NT2/D1 (cell line): ENCODE data around the gene TTC39B.

Experiments
- DNase-seq: peaks from one replicate; pipeline ENCODE4 v3.0.0-alpha.2; 2011; ENCODE audit warnings: low read depth, low spot score
- H3K27me3 ChIP-seq: 2 replicates; pipeline ENCODE4 v1.6.0; 2011; ENCODE audit warnings: mild to moderate bottlenecking; ENCODE audit not compliant: insufficient read length, insufficient read depth
- H3K36me3 ChIP-seq: 2 replicates; pipeline ENCODE4 v1.6.1; 2011; ENCODE audit warnings: mild to moderate bottlenecking, low read length, mixed read lengths; ENCODE audit not compliant: insufficient read depth, insufficient read length
- H3K4me1 ChIP-seq: 2 replicates; pipeline ENCODE4 v1.5.1; 2011; ENCODE audit not compliant: insufficient read depth, insufficient read length
- H3K4me3 ChIP-seq: 2 replicates; pipeline ENCODE4 v1.5.1; 2011; ENCODE audit warnings: low read depth; ENCODE audit not compliant: insufficient read length
- H3K9ac ChIP-seq: 2 replicates; pipeline ENCODE4 v1.6.0; 2011; ENCODE audit warnings: low read depth; ENCODE audit not compliant: insufficient read length
- H3K9me3 ChIP-seq: 2 replicates; pipeline ENCODE4 v1.5.1; 2011; ENCODE audit warnings: mild to moderate bottlenecking, low read length; ENCODE audit not compliant: insufficient read depth
- SUZ12 ChIP-seq: IDR thresholded peaks from 2 replicates; pipeline ENCODE4 v1.6.1; 2011; ENCODE audit not compliant: insufficient read length, insufficient read depth; ENCODE audit errors: extremely low read depth
- YY1 ChIP-seq: IDR thresholded peaks from 2 replicates; pipeline ENCODE4 v1.6.1; 2011; ENCODE audit not compliant: insufficient read length, insufficient read depth
- ZNF274 ChIP-seq: IDR thresholded peaks from 2 replicates; pipeline ENCODE4 v1.6.1; 2011; ENCODE audit warnings: mild to moderate bottlenecking, low read depth, low read length

The TTC39B gene

GRCh38 chr9:15248621-15249020, 58.4 kb downstream of the TTC39B start:
- Histone ChIP-seq H3K9ac (no peak overlapping the region), H3K36me3 (no peaks in the 10 kb centered on the region), H3K4me1 (no peaks in the 10 kb centered on the region), H3K27me3 (no peaks in the 10 kb centered on the region), H3K9me3 (no peaks in the 10 kb centered on the region), H3K4me3 (no peak overlapping the region)
- no peak for DNase-seq
- TF ChIP-seq YY1 (no peak), ZNF274 (no peak), SUZ12 (no peak)

GRCh38 chr9:15248081-15248480, 58.9 kb downstream of the TTC39B start:
- DNase-seq, result no peak
- Histone ChIP-seq H3K9me3 (no peaks in the 10 kb centered on the region), H3K4me1 (no peaks in the 10 kb centered on the region), H3K36me3 (no peaks in the 10 kb centered on the region), H3K4me3 (no peak overlapping the region), H3K27me3 (no peaks in the 10 kb centered on the region), H3K9ac (no peak overlapping the region)
- TF ChIP-seq YY1 (no peak), ZNF274 (no peak), SUZ12 (no peak)

GRCh38 chr9:15246708-15247107, 60.3 kb downstream of the TTC39B start:
- TF ChIP-seq ZNF274 (no peak), YY1 (no peak), SUZ12 (no peak)
- Histone ChIP-seq H3K27me3 (no peaks in the 10 kb centered on the region), H3K4me1 (no peaks in the 10 kb centered on the region), H3K36me3 (no peaks in the 10 kb centered on the region), H3K4me3 (no peak overlapping the region), H3K9me3 (no peaks in the 10 kb centered on the region), H3K9ac (no peak overlapping the region)
- DNase-seq, result no peak

GRCh38 chr9:15246243-15246642, 60.8 kb downstream of the TTC39B start:
- H3K4me1 ChIP-seq, result no peaks in the 10 kb centered on the region
- TF ChIP-seq SUZ12, result no peak
- no peak for TF ChIP-seq ZNF274
- TF ChIP-seq YY1, result no peak
- H3K9me3 ChIP-seq, result no peaks in the 10 kb centered on the region
- no peak overlapping the region for H3K9ac ChIP-seq
- H3K27me3 ChIP-seq, result no peaks in the 10 kb centered on the region
- H3K36me3 ChIP-seq, result no peaks in the 10 kb centered on the region
- DNase-seq, result no peak
- H3K4me3 ChIP-seq, result no peak overlapping the region

- Histone ChIP-seq H3K36me3 (no peaks in the 10 kb centered on the region), H3K4me1 (no peaks in the 10 kb centered on the region), H3K9ac (no peak overlapping the region), H3K27me3 (no peaks in the 10 kb centered on the region), H3K4me3 (no peak overlapping the region), H3K9me3 (no peaks in the 10 kb centered on the region)
- no peak for DNase-seq
- no peak for TF ChIP-seq SUZ12
- no peak for TF ChIP-seq ZNF274
- no peak for TF ChIP-seq YY1
These were observed 63.0 kb downstream of the TTC39B start for GRCh38 chr9:15244001-15244441.

GRCh38 chr9:15243081-15243480, 63.9 kb downstream of the TTC39B start:
- no peak for DNase-seq
- no peak for TF ChIP-seq ZNF274
- TF ChIP-seq SUZ12, result no peak
- no peak for TF ChIP-seq YY1

GRCh38 chr9:15240927-15241326, 66.1 kb downstream of the TTC39B start:
- H3K4me1 ChIP-seq, result no peaks in the 10 kb centered on the region
- H3K4me3 ChIP-seq, result no peak overlapping the region
- TF ChIP-seq YY1 (no peak), ZNF274 (no peak), SUZ12 (no peak)
- H3K27me3 ChIP-seq, result no peaks in the 10 kb centered on the region
- no peaks in the 10 kb centered on the region for H3K36me3 ChIP-seq
- H3K9ac ChIP-seq, result no peak overlapping the region
- H3K9me3 ChIP-seq, result peaks cover 18% of the 10 kb centered on the region; the same call in 1 of the 2 replicates
- DNase-seq, result no peak

More at GRCh38 chr9:15243081-15243480, 63.9 kb downstream of the TTC39B start:
- H3K4me3 ChIP-seq, result no peak overlapping the region
- H3K27me3 ChIP-seq, result no peaks in the 10 kb centered on the region
- H3K9ac ChIP-seq, result no peak overlapping the region
- no peaks in the 10 kb centered on the region for H3K36me3 ChIP-seq
- H3K9me3 ChIP-seq, result 0 out of 2 replicates have a peak, but pooled peaks cover 7% of the 10 kb centered on the region
- H3K4me1 ChIP-seq, result no peaks in the 10 kb centered on the region

- Histone ChIP-seq H3K9me3 (peaks cover 18% of the 10 kb centered on the region; the same call in 1 of the 2 replicates), H3K4me1 (no peaks in the 10 kb centered on the region), H3K36me3 (no peaks in the 10 kb centered on the region), H3K27me3 (no peaks in the 10 kb centered on the region), H3K9ac (no peak overlapping the region), H3K4me3 (no peak overlapping the region)
- DNase-seq, result no peak
- no peak for TF ChIP-seq SUZ12
- no peak for TF ChIP-seq YY1
- no peak for TF ChIP-seq ZNF274
These were observed 67.2 kb downstream of the TTC39B start for GRCh38 chr9:15239816-15240215.
